OCI-LY1 (cell line): ENCODE results near the gene HOPX.

Source experiments
- H2AFZ ChIP-seq: fragments of 200-600 bp; sonication (generic), shearing (Covaris generic); 2 replicates; pipeline ENCODE4 v1.6.0; 2014; ENCODE audit warnings: antibody characterized with exemption, mild to moderate bottlenecking, low read length
- H3F3A ChIP-seq: fragments of 200-600 bp; sonication (generic), shearing (Covaris generic); 2 replicates; pipeline ENCODE4 v1.6.0; 2014; ENCODE audit warnings: mild to moderate bottlenecking, antibody characterized with exemption, low read length, moderate library complexity; ENCODE audit not compliant: insufficient read depth
- H3K27ac ChIP-seq: fragments of 200-600 bp; sonication (generic); 2 replicates; pipeline ENCODE4 v1.5.1; 2014; ENCODE audit warnings: low read length, mixed run types, mild to moderate bottlenecking, low read depth; ENCODE audit not compliant: poor library complexity, severe bottlenecking
- H3K27me3 ChIP-seq: fragments of 200-600 bp; sonication (generic); 2 replicates; pipeline ENCODE4 v1.6.0; 2014; ENCODE audit warnings: antibody characterized with exemption, mild to moderate bottlenecking, low read length, moderate library complexity; ENCODE audit not compliant: insufficient read depth
- H3K36me3 ChIP-seq: fragments of 200-600 bp; sonication (generic); 2 replicates; pipeline ENCODE4 v1.6.1; 2014; ENCODE audit warnings: mild to moderate bottlenecking, antibody characterized with exemption, low read length, moderate library complexity, mixed read lengths; ENCODE audit not compliant: insufficient read depth
- H3K4me1 ChIP-seq: fragments of 200-600 bp; sonication (generic); 2 replicates; pipeline ENCODE4 v1.5.1; 2014; ENCODE audit warnings: mild to moderate bottlenecking, low read length, moderate library complexity; ENCODE audit not compliant: insufficient read depth, severe bottlenecking
- H3K4me2 ChIP-seq: fragments of 200-600 bp; sonication (generic), shearing (Covaris generic); 2 replicates; pipeline ENCODE4 v1.6.1; 2014; ENCODE audit warnings: low read length
- H3K4me3 ChIP-seq: fragments of 200-600 bp; sonication (generic); 2 replicates; pipeline ENCODE4 v1.5.1; 2014; ENCODE audit warnings: low read length, low read depth, mild to moderate bottlenecking, mixed read lengths; ENCODE audit not compliant: poor library complexity, severe bottlenecking
- H3K79me2 ChIP-seq: fragments of 200-600 bp; shearing (Covaris generic); 2 replicates; pipeline ENCODE4 v1.6.1; 2016; ENCODE audit warnings: mixed run types, low read length, mixed read lengths; ENCODE audit not compliant: insufficient read depth
- H3K9ac ChIP-seq: fragments of 200-600 bp; sonication (generic), shearing (Covaris generic); 2 replicates; pipeline ENCODE4 v1.6.1; 2014; ENCODE audit warnings: mild to moderate bottlenecking, low read length, mixed read lengths
- H3K9me2 ChIP-seq: fragments of 200-600 bp; sonication (generic), shearing (Covaris generic); 2 replicates; pipeline ENCODE4 v1.6.1; 2014; ENCODE audit warnings: low read depth, mild to moderate bottlenecking, low read length, mixed read lengths
- H3K9me3 ChIP-seq: fragments of 200-600 bp; shearing (Covaris generic); 2 replicates; pipeline ENCODE4 v1.6.1; 2014; ENCODE audit warnings: low read length, mixed read lengths
- H4K20me1 ChIP-seq: fragments of 200-600 bp; sonication (generic), shearing (Covaris generic); 2 replicates; pipeline ENCODE4 v1.6.0; 2016; ENCODE audit warnings: mild to moderate bottlenecking, low read length; ENCODE audit not compliant: insufficient read depth
- CTCF ChIP-seq: fragments of 200-600 bp; sonication (generic), shearing (Covaris generic); IDR thresholded peaks from 2 replicates; pipeline ENCODE4 v1.5.1; 2017; ENCODE audit warnings: mild to moderate bottlenecking, antibody characterized with exemption, low read length, moderate library complexity, mixed read lengths
- EZH2 ChIP-seq: fragments of 200-600 bp; sonication (generic), shearing (Covaris generic); IDR thresholded peaks from 2 replicates; pipeline ENCODE4 v1.8.0; 2017; ENCODE audit warnings: borderline replicate concordance, mixed run types, mild to moderate bottlenecking, antibody characterized with exemption, low read length, moderate library complexity, mixed read lengths

The HOPX gene

GRCh38 chr4:56690393-56690792 lies 9.3 kb upstream of the HOPX start:
- H3K4me2 ChIP-seq = no peak overlapping the region
- TF ChIP-seq CTCF (no peak), EZH2 (no peak)
- no peaks in the 10 kb centered on the region for H3K4me1 ChIP-seq
- no peak overlapping the region for H3K9ac ChIP-seq
- H3F3A ChIP-seq = no peaks in the 10 kb centered on the region
- H2AFZ ChIP-seq = no peak overlapping the region
- H3K9me3 ChIP-seq = no peaks in the 10 kb centered on the region
- no peak overlapping the region for H3K4me3 ChIP-seq
- H4K20me1 ChIP-seq = no peaks in the 10 kb centered on the region
- no peak overlapping the region for H3K27ac ChIP-seq
- no peaks in the 10 kb centered on the region for H3K9me2 ChIP-seq
- H3K36me3 ChIP-seq = no peaks in the 10 kb centered on the region
- H3K27me3 ChIP-seq = no peaks in the 10 kb centered on the region
- no peaks in the 10 kb centered on the region for H3K79me2 ChIP-seq

GRCh38 chr4:56689201-56689969 lies 8.3 kb upstream of the HOPX start:
- Histone ChIP-seq H3K9me3 (no peaks in the 10 kb centered on the region), H3K4me1 (no peaks in the 10 kb centered on the region), H3K27me3 (no peaks in the 10 kb centered on the region), H3K27ac (no peak overlapping the region), H3K4me2 (no peak overlapping the region), H3K79me2 (no peaks in the 10 kb centered on the region), H4K20me1 (no peaks in the 10 kb centered on the region), H3K9me2 (no peaks in the 10 kb centered on the region), H3K36me3 (no peaks in the 10 kb centered on the region), H3K9ac (no peak overlapping the region), H2AFZ (no peak overlapping the region), H3K4me3 (no peak overlapping the region), H3F3A (no peaks in the 10 kb centered on the region)
- TF ChIP-seq EZH2 (no peak), CTCF (no peak)

GRCh38 chr4:56688094-56688647 lies 7.1 kb upstream of the HOPX start:
- no peaks in the 10 kb centered on the region for H3K36me3 ChIP-seq
- H4K20me1 ChIP-seq = no peaks in the 10 kb centered on the region
- H3K9ac ChIP-seq = no peak overlapping the region
- H3K9me2 ChIP-seq = no peaks in the 10 kb centered on the region
- no peaks in the 10 kb centered on the region for H3K4me1 ChIP-seq
- H3K79me2 ChIP-seq = no peaks in the 10 kb centered on the region
- H2AFZ ChIP-seq = no peak overlapping the region
- H3K9me3 ChIP-seq = no peaks in the 10 kb centered on the region
- no peak overlapping the region for H3K27ac ChIP-seq
- no peak overlapping the region for H3K4me3 ChIP-seq
- no peaks in the 10 kb centered on the region for H3K27me3 ChIP-seq
- H3F3A ChIP-seq = no peaks in the 10 kb centered on the region
- no peak for TF ChIP-seq CTCF
- TF ChIP-seq EZH2 = no peak
- no peak overlapping the region for H3K4me2 ChIP-seq
